Fibroblast of lung (primary cell): ENCODE measurements around the gene STAT5A.

Experiments used
- EZH2 ChIP-seq: IDR thresholded peaks from 2 replicates; pipeline ENCODE4 v1.5.1; 2012; ENCODE audit warnings: low read length, control low read depth, mild to moderate bottlenecking; ENCODE audit errors: missing control alignments
- TF ChIP-seq, protein P1 (sequence below), 2 donors: IDR thresholded peaks in 1 of 2; conservative IDR thresholded peaks in 1 of 2; 1 replicate in 1 of 2; 2 replicates in 1 of 2; pipeline ENCODE4 v1.5.1; 2011 to 2012; ENCODE audit warnings: low read length in 2 of 2, control low read depth in 1 of 2, inconsistent platforms in 1 of 2, low read depth in 1 of 2, mild to moderate bottlenecking in 1 of 2

- TF ChIP-seq, protein P1, sequence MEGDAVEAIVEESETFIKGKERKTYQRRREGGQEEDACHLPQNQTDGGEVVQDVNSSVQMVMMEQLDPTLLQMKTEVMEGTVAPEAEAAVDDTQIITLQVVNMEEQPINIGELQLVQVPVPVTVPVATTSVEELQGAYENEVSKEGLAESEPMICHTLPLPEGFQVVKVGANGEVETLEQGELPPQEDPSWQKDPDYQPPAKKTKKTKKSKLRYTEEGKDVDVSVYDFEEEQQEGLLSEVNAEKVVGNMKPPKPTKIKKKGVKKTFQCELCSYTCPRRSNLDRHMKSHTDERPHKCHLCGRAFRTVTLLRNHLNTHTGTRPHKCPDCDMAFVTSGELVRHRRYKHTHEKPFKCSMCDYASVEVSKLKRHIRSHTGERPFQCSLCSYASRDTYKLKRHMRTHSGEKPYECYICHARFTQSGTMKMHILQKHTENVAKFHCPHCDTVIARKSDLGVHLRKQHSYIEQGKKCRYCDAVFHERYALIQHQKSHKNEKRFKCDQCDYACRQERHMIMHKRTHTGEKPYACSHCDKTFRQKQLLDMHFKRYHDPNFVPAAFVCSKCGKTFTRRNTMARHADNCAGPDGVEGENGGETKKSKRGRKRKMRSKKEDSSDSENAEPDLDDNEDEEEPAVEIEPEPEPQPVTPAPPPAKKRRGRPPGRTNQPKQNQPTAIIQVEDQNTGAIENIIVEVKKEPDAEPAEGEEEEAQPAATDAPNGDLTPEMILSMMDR (conservative IDR thresholded peaks at IDR 0.05 in 1 of 2, IDR thresholded peaks at IDR 0.05 in 1 of 2; ENCODE audit: low read depth in 1 of 2, low read length in 2 of 2) = no peak
- no peak for TF ChIP-seq EZH2
Observed at GRCh38 chr17:42358434-42358833, 70.1 kb downstream of the STAT5A start.
